Activated CD4-positive, CD25-positive, alpha-beta regulatory T cell (primary cell): ENCODE data around the gene NHLRC2.

Source experiments
- DNase-seq, 4 experiments: peaks; one replicate each; lab custom pipeline; 2025; lab: John Stamatoyannopoulos, UW

Gene NHLRC2

GRCh38 chr10:113911839-113912238, 57.4 kb downstream of the NHLRC2 start:
- no peak for DNase-seq

GRCh38 chr10:113912582-113912981, 58.1 kb downstream of the NHLRC2 start:
- no peak for DNase-seq

- no peak for DNase-seq
These were observed 60.5 kb downstream of the NHLRC2 start for GRCh38 chr10:113914956-113915355.

- no peak for DNase-seq
These were observed 61.1 kb downstream of the NHLRC2 start for GRCh38 chr10:113915540-113915939.

- DNase-seq: no peak
These were observed 61.6 kb downstream of the NHLRC2 start for GRCh38 chr10:113916053-113916452.

- DNase-seq: no peak
These were observed 63.2 kb downstream of the NHLRC2 start for GRCh38 chr10:113917636-113918035.

GRCh38 chr10:113920114-113920513, 65.7 kb downstream of the NHLRC2 start:
- DNase-seq: no peak

GRCh38 chr10:113920875-113921274, 66.4 kb downstream of the NHLRC2 start:
- DNase-seq: no peak

- no peak for DNase-seq
These were observed 67.3 kb downstream of the NHLRC2 start for GRCh38 chr10:113921561-113922370.

- no peak for DNase-seq
These were observed 68.5 kb downstream of the NHLRC2 start for GRCh38 chr10:113922787-113923570.

GRCh38 chr10:113924186-113924585, 69.7 kb downstream of the NHLRC2 start:
- DNase-seq: no peak

GRCh38 chr10:113924664-113925063, 70.2 kb downstream of the NHLRC2 start:
- DNase-seq: no peak

- no peak for DNase-seq
These were observed 73.0 kb downstream of the NHLRC2 start for GRCh38 chr10:113927440-113927839.

GRCh38 chr10:113928830-113929229, 74.4 kb downstream of the NHLRC2 start:
- no peak for DNase-seq

GRCh38 chr10:113929522-113929921, 75.1 kb downstream of the NHLRC2 start:
- DNase-seq: no peak

GRCh38 chr10:113930482-113931057, 76.1 kb downstream of the NHLRC2 start:
- DNase-seq: no peak

- DNase-seq: no peak
These were observed 78.4 kb downstream of the NHLRC2 start for GRCh38 chr10:113932854-113933253.

- no peak for DNase-seq
These were observed 79.6 kb downstream of the NHLRC2 start for GRCh38 chr10:113933894-113934532.

- no peak for DNase-seq
These were observed 82.8 kb downstream of the NHLRC2 start for GRCh38 chr10:113937258-113937657.

GRCh38 chr10:113937756-113938155, 83.3 kb downstream of the NHLRC2 start:
- no peak for DNase-seq

- DNase-seq: no peak
These were observed 84.9 kb downstream of the NHLRC2 start for GRCh38 chr10:113939212-113939860.

GRCh38 chr10:113941140-113941539, 86.7 kb downstream of the NHLRC2 start:
- DNase-seq: no peak
